ELF-1 (cell line): ENCODE measurements around the gene VSNL1.

Source experiments
- DNase-seq: peaks from one replicate; pipeline ENCODE4 v3.0.0-alpha.2; 2016; ENCODE audit warnings: low read depth, low spot score

The VSNL1 gene

DNA sequence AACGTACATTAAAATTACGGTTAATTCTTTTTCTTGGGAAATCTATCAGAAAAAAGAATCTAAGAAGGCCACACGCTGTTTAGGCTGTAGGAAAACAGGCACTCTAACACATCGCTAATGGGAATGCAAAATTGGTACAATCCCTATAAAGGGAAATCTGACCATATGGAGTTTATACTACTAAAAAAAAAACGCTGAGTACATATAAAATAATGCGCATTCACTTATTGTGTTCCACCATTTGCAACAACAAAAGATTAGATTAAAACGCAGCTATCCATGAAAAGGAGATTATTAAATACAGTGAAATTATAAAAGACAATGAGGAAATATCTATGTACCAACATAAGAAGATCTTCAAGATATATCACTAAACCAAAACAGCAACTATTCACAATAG is 150.3 kb downstream of the VSNL1 start:
- DNase-seq: no peak
